Fibroblast of pulmonary artery (primary cell): Measurements from ENCODE around the gene NTNG1.
A peak's percentile ranks its signal among the peaks of the same experiment; 100 is the strongest.

Source experiments
- DNase-seq: peaks from one replicate; pipeline ENCODE4 v3.0.0-alpha.2; 2010; ENCODE audit warnings: low read depth
- H3K4me3 ChIP-seq: replicated peaks from 2 replicates; pipeline ENCODE4 v1.5.1; 2011; ENCODE audit warnings: low read depth, mild to moderate bottlenecking, control low read depth, low read length, moderate library complexity
- CTCF ChIP-seq: IDR thresholded peaks from 2 replicates; pipeline ENCODE4 v1.5.1; 2011; ENCODE audit warnings: mild to moderate bottlenecking, control low read depth, low read length, inconsistent platforms; ENCODE audit errors: missing control alignments

NTNG1 gene

GRCh38 chr1:107105914-107106313 lies 34.9 kb upstream of the NTNG1 start:
- no peak for TF ChIP-seq CTCF
- no peak for DNase-seq
- H3K4me3 ChIP-seq: no peak overlapping the region

GRCh38 chr1:107110326-107110725 lies 30.5 kb upstream of the NTNG1 start:
- no peak for TF ChIP-seq CTCF
- peak; percentile 1 for DNase-seq
- H3K4me3 ChIP-seq: no peak overlapping the region

- DNase-seq: no peak
- no peak for TF ChIP-seq CTCF
- no peak overlapping the region for H3K4me3 ChIP-seq
These were observed 24.5 kb upstream of the NTNG1 start for GRCh38 chr1:107116306-107116790.

- no peak for TF ChIP-seq CTCF
These were observed 18.6 kb upstream of the NTNG1 start for GRCh38 chr1:107122225-107122624.

GRCh38 chr1:107123741-107124140 lies 17.1 kb upstream of the NTNG1 start:
- TF ChIP-seq CTCF: no peak
- no peak overlapping the region for H3K4me3 ChIP-seq
- DNase-seq: no peak

More at GRCh38 chr1:107122225-107122624, 18.6 kb upstream of the NTNG1 start:
- DNase-seq: no peak
- H3K4me3 ChIP-seq: no peak overlapping the region

GRCh38 chr1:107124694-107125093 lies 16.1 kb upstream of the NTNG1 start:
- no peak for TF ChIP-seq CTCF
- no peak for DNase-seq
- H3K4me3 ChIP-seq: no peak overlapping the region

GRCh38 chr1:107132195-107132594 lies 8.6 kb upstream of the NTNG1 start:
- no peak overlapping the region for H3K4me3 ChIP-seq
- no peak for TF ChIP-seq CTCF
- no peak for DNase-seq
